CD14-positive monocyte (primary cell): ENCODE measurements around the gene GDF9. TPM values are rescaled to one million over a fixed set of nuclear protein-coding genes. Genes with fewer than 3 reads are reported as not detected.

Source experiments
- DNase-seq, 3 donors: peaks; one replicate each; pipeline ENCODE4 v3.0.0-alpha.2; 2011 to 2022
- H2AFZ ChIP-seq: 2 replicates; pipeline ENCODE4 v1.6.0; 2012; ENCODE audit warnings: mild to moderate bottlenecking, low read depth, low read length, inconsistent platforms; ENCODE audit not compliant: insufficient read depth, poor library complexity, severe bottlenecking
- H3K27ac ChIP-seq, 2 donors: 1 replicate in 1 of 2; 2 replicates in 1 of 2; pipeline ENCODE4 v1.5.1; 2012 to 2013; ENCODE audit warnings: low read length in 2 of 2, control low read depth in 1 of 2, inconsistent platforms in 1 of 2, low read depth in 1 of 2, mild to moderate bottlenecking in 1 of 2
- H3K27me3 ChIP-seq, 2 donors: one replicate each; pipeline versions ENCODE4 v1.6.0 to v1.6.1; 2011 to 2013; ENCODE audit warnings: low read length in 2 of 2; ENCODE audit not compliant: control insufficient read depth in 2 of 2, insufficient read depth in 2 of 2
- H3K36me3 ChIP-seq, 2 donors: replicated peaks in 1 of 2; 1 replicate in 1 of 2; 2 replicates in 1 of 2; pipeline versions ENCODE4 v1.5.1 to v1.6.1; 2012 to 2013; ENCODE audit warnings: low read length in 2 of 2, control low read depth in 1 of 2, inconsistent platforms in 1 of 2, mild to moderate bottlenecking in 1 of 2; ENCODE audit not compliant: insufficient read depth in 2 of 2, control insufficient read depth in 1 of 2
- H3K4me1 ChIP-seq, 2 donors: 1 replicate in 1 of 2; 2 replicates in 1 of 2; pipeline versions ENCODE4 v1.5.1 to v1.6.1; 2012 to 2013; ENCODE audit warnings: low read length in 2 of 2, control low read depth in 1 of 2, inconsistent platforms in 1 of 2, mild to moderate bottlenecking in 1 of 2, moderate library complexity in 1 of 2; ENCODE audit not compliant: insufficient read depth in 2 of 2, control insufficient read depth in 1 of 2
- H3K4me2 ChIP-seq: replicated peaks from 2 replicates; pipeline ENCODE3; 2012; ENCODE audit warnings: low read length, moderate library complexity, mild to moderate bottlenecking; ENCODE audit not compliant: poor library complexity, severe bottlenecking; ENCODE audit errors: extremely low read depth
- H3K4me3 ChIP-seq, 3 experiments: fragments of 200-600 bp in 1 of 3; sonication (generic) in 1 of 3; replicated peaks in 1 of 3; 1 replicate in 2 of 3; 2 replicates in 1 of 3; pipeline ENCODE4 v1.5.1; 2011 to 2013; ENCODE audit warnings: low read length in 3 of 3, mild to moderate bottlenecking in 3 of 3, control low read depth in 2 of 3, low read depth in 2 of 3, inconsistent platforms in 1 of 3, moderate library complexity in 1 of 3
- H3K79me2 ChIP-seq: 2 replicates; pipeline ENCODE4 v1.6.0; 2012; ENCODE audit warnings: mild to moderate bottlenecking, control low read depth, inconsistent platforms, low read length, moderate library complexity; ENCODE audit not compliant: insufficient read depth
- H3K9ac ChIP-seq: 2 replicates; pipeline ENCODE4 v1.6.0; 2017; ENCODE audit warnings: low read length, mild to moderate bottlenecking; ENCODE audit not compliant: insufficient read depth, poor library complexity, severe bottlenecking
- H3K9me3 ChIP-seq, 2 donors: replicated peaks in 1 of 2; 1 replicate in 1 of 2; 2 replicates in 1 of 2; pipeline versions ENCODE4 v1.5.1 to v1.6.1; 2012 to 2013; ENCODE audit warnings: low read length in 2 of 2, control low read depth in 1 of 2; ENCODE audit not compliant: control insufficient read depth in 1 of 2, insufficient read depth in 1 of 2
- H4K20me1 ChIP-seq: 2 replicates; pipeline ENCODE4 v1.6.0; 2012; ENCODE audit warnings: mild to moderate bottlenecking, low read length, control low read depth, moderate library complexity; ENCODE audit not compliant: insufficient read depth
- H3K27ac Mint-ChIP-seq, 7 donors: one replicate each; pipeline ENCODE4 v1.8.0; 2020; ENCODE audit warnings: mild to moderate bottlenecking in 7 of 7, mixed read lengths in 7 of 7, moderate library complexity in 6 of 7, inconsistent platforms in 2 of 7
- H3K27me3 Mint-ChIP-seq, 3 donors: one replicate each; pipeline ENCODE4 v1.8.0; 2021 to 2022; ENCODE audit warnings: low read depth in 3 of 3, mild to moderate bottlenecking in 3 of 3, mixed read lengths in 3 of 3, moderate library complexity in 3 of 3, inconsistent platforms in 1 of 3
- H3K36me3 Mint-ChIP-seq, 2 donors: one replicate each; pipeline ENCODE4 v1.8.0; 2020; ENCODE audit warnings: mixed read lengths in 2 of 2, inconsistent platforms in 1 of 2, mild to moderate bottlenecking in 1 of 2
- H3K4me1 Mint-ChIP-seq: one replicate; pipeline ENCODE4 v1.8.0; 2020; ENCODE audit warnings: mild to moderate bottlenecking, mixed read lengths
- H3K4me3 Mint-ChIP-seq, 2 donors: one replicate each; pipeline ENCODE4 v1.8.0; 2020; ENCODE audit warnings: mild to moderate bottlenecking in 2 of 2, mixed read lengths in 2 of 2, moderate library complexity in 1 of 2
- H3K9me3 Mint-ChIP-seq, 7 donors: one replicate each; pipeline ENCODE4 v1.8.0; 2020 to 2022; ENCODE audit warnings: mixed read lengths in 7 of 7, mild to moderate bottlenecking in 6 of 7, moderate library complexity in 6 of 7, inconsistent platforms in 2 of 7
- CTCF ChIP-seq: fragments of 200-600 bp; IDR thresholded peaks from one replicate; pipeline ENCODE4 v1.8.0; 2022; ENCODE audit warnings: antibody characterized with exemption, mild to moderate bottlenecking
- WGBS: methylation state at CpG from one replicate; pipeline ENCODE4 v1.1.5; 2013; ENCODE audit warnings: missing lambda C conversion rate; ENCODE audit not compliant: insufficient coverage; 5-methylcytosine and 5-hydroxymethylcytosine counted together
- intact Hi-C, 2 donors: fragments of 100-400 bp; cut with micrococcal nuclease; formaldehyde crosslinking; loops; one replicate each; pipeline versions ENCODE4 v1.15.0 to v1.15.1; 2023
- polyA plus RNA-seq, 3 donors: library from polyadenylated mRNA; depleted of rRNA in 1 of 3; unstranded in 2 of 3; stranded (reverse) in 1 of 3; fragments of 300-500 nt in 2 of 3; fragments of >200 nt in 1 of 3; fragmentation: Illumina TruSeq in 2 of 3; gene quantifications; 1 replicate in 2 of 3; 2 replicates in 1 of 3; pipeline ENCODE4 v1.2.3, GENCODE V29; 2012 to 2021

GDF9 gene
- polyA plus RNA-seq, 3 donors, result 0.55 TPM; not detected in 2

GRCh38 chr5:132816083-132816482 lies 50.2 kb downstream of the GDF9 start:
- peaks cover 68 to 74% (median 68%) of the 10 kb centered on the region in 3 donors for H3K27me3 Mint-ChIP-seq
- intact Hi-C loops, result loop anchor here in 1 of 2 donors (10.0 kb wide), 1 partner anchor 311 kb away; no protein-coding TSS in a partner anchor
- no peak overlapping the region for H3K9ac ChIP-seq
- WGBS, result 100% methylated on average over 1 of the region's 2 CpGs
- no peak for TF ChIP-seq CTCF
- H2AFZ ChIP-seq, result no peak overlapping the region
- H3K9me3 Mint-ChIP-seq, result peaks cover 0 to 28% (median 12%) of the 10 kb centered on the region in 7 donors
- H3K4me1 ChIP-seq, result peaks cover 8 to 34% of the 10 kb centered on the region in 2 donors
- no peak overlapping the region for H3K27ac Mint-ChIP-seq
- DNase-seq, result no peak
- no peaks in the 10 kb centered on the region for H3K79me2 ChIP-seq
- H3K36me3 ChIP-seq, result no peaks in the 10 kb centered on the region
- H3K9me3 ChIP-seq, result peaks cover 4 to 19% of the 10 kb centered on the region in 2 donors
- no peak overlapping the region for H3K27ac ChIP-seq
- peaks cover 24% of the 10 kb centered on the region for H3K4me1 Mint-ChIP-seq
- H3K4me2 ChIP-seq, result no peak overlapping the region
- H3K36me3 Mint-ChIP-seq, result peaks cover 6 to 14% of the 10 kb centered on the region in 2 donors
- peaks cover 51 to 83% of the 10 kb centered on the region in 2 donors for H3K27me3 ChIP-seq
- peak overlapping the region in 1 of 2 donors; percentile 46 for H3K4me3 Mint-ChIP-seq
- H4K20me1 ChIP-seq, result peaks cover 5% of the 10 kb centered on the region
- H3K4me3 ChIP-seq, result no peak overlapping the region

- peak overlapping the region in 1 of 2 donors; percentile 87 for H3K4me3 Mint-ChIP-seq
- H3K27ac Mint-ChIP-seq, result no peak overlapping the region
Observed at GRCh38 chr5:132815454-132815853, 50.8 kb downstream of the GDF9 start.

More at GRCh38 chr5:132815454-132815853, 50.8 kb downstream of the GDF9 start:
- Histone ChIP-seq H3K4me3 (no peak overlapping the region), H3K36me3 (no peaks in the 10 kb centered on the region), H3K4me2 (no peak overlapping the region), H3K9ac (no peak overlapping the region), H3K27me3 (peaks cover 51 to 82% of the 10 kb centered on the region in 2 donors), H3K4me1 (peaks cover 8 to 34% of the 10 kb centered on the region in 2 donors), H3K27ac (no peak overlapping the region), H3K9me3 (peaks cover 4 to 19% of the 10 kb centered on the region in 2 donors), H3K79me2 (no peaks in the 10 kb centered on the region), H4K20me1 (no peaks in the 10 kb centered on the region), H2AFZ (no peak overlapping the region)
- H3K9me3 Mint-ChIP-seq, result peaks cover 0 to 28% (median 12%) of the 10 kb centered on the region in 7 donors
- WGBS, result no CpG with 5 or more reads among the region's 1 CpG
- H3K27me3 Mint-ChIP-seq, result peaks cover 72 to 76% (median 73%) of the 10 kb centered on the region in 3 donors
- intact Hi-C loops, result loop anchor here in 1 of 2 donors (10.0 kb wide), 1 partner anchor 311 kb away; no protein-coding TSS in a partner anchor
- no peak for TF ChIP-seq CTCF
- H3K4me1 Mint-ChIP-seq, result peaks cover 26% of the 10 kb centered on the region
- DNase-seq, result no peak
- H3K36me3 Mint-ChIP-seq, result peaks cover 6 to 14% of the 10 kb centered on the region in 2 donors
